LNCAP (cell line): ENCODE data around the gene ZNF417.

ENCODE experiments used
- CTCF ChIP-seq: fragments of 450-650 bp; IDR thresholded peaks from 2 replicates; pipeline ENCODE4 v1.5.1; 2017; ENCODE audit warnings: mild to moderate bottlenecking

The ZNF417 gene

GRCh38 chr19:57916168-57916995 lies at the start of gene ZNF417:
TSS of gene ZNF417 (minus strand) at chr19:57916592. CDS start at chr19:57916411, 181 bp downstream.
- TF ChIP-seq CTCF, result peak; percentile 43

- TF ChIP-seq CTCF, result no peak
Measured at GRCh38 chr19:57964761-57965160, 48.4 kb upstream of the ZNF417 start.

GRCh38 chr19:57961785-57962184 lies 45.4 kb upstream of the ZNF417 start:
- TF ChIP-seq CTCF, result no peak

GRCh38 chr19:57954996-57955395 lies 38.6 kb upstream of the ZNF417 start:
- TF ChIP-seq CTCF, result no peak

GRCh38 chr19:57949702-57950101 lies 33.3 kb upstream of the ZNF417 start:
- TF ChIP-seq CTCF, result no peak

- TF ChIP-seq CTCF, result no peak
Measured at GRCh38 chr19:57949296-57949695, 32.9 kb upstream of the ZNF417 start.

GRCh38 chr19:57947419-57948134 lies 31.2 kb upstream of the ZNF417 start, which contains the start of gene ZNF256:
TSS of gene ZNF256 (minus strand) at chr19:57947706. CDS start at chr19:57947474, 232 bp downstream.
- TF ChIP-seq CTCF, result peak; percentile 56
